SK-MEL-5 (cell line): Measurements from ENCODE around the gene CYP4F2. TPM values are rescaled to one million over a fixed set of nuclear protein-coding genes. Genes with fewer than 3 reads are reported as not detected.
"Not testable (repeated sequence)": the region's sequence is repeated elsewhere in the genome, so short reads cannot be mapped to it uniquely, and the experiment has no call there.

Experiments
- DNase-seq: peaks from one replicate; pipeline ENCODE4 v3.0.0-alpha.2; 2016; ENCODE audit warnings: low read depth, low spot score
- in situ Hi-C: cut with HindIII; loops from 2 replicates; pipeline ENCODE4 v1.10.0; 2016; ENCODE audit warnings: low sequenced_read_pairs, high pct_unique_total_duplicates, low pct_unique_long_range_greater_than_20kb
- total RNA-seq: library from RNA; depleted of rRNA; stranded (reverse); fragments of >200 nt; shearing (Covaris generic); gene quantifications from 2 replicates; pipeline ENCODE4 v1.2.3, GENCODE V29; 2014

The CYP4F2 gene
- total RNA-seq, 1 experiment from 2014 or later: not detected

GRCh38 chr19:15905026-15905425, 7.2 kb upstream of the CYP4F2 start:
- no peak for DNase-seq
- in situ Hi-C loops: no loop called here

- not testable (repeated sequence) for DNase-seq
Measured at GRCh38 chr19:15902898-15903297, 5.0 kb upstream of the CYP4F2 start.

DNA sequence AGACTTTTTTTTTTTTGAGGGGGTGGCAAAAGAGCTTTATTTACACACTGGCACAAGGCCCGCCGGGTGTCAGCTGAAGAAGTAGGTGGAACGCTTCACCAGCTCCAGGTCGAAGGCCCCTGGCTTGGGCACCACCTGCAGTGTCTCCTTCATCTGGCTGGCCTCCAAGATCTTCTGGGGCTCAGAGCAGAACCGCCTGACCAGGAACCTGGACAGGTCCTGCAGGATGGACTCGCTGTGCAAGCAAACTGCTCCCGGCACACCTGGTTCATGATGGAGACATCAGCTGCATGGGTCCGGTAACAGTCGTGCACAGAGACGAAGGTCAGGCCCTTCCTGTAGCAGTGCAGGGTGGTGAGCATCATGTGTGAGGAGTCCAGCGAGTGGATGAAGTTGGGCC, 4.4 kb upstream of the CYP4F2 start:
- in situ Hi-C loops: no loop called here
- DNase-seq: no peak

More at GRCh38 chr19:15902898-15903297, 5.0 kb upstream of the CYP4F2 start:
- in situ Hi-C loops: not testable (repeated sequence)

DNA sequence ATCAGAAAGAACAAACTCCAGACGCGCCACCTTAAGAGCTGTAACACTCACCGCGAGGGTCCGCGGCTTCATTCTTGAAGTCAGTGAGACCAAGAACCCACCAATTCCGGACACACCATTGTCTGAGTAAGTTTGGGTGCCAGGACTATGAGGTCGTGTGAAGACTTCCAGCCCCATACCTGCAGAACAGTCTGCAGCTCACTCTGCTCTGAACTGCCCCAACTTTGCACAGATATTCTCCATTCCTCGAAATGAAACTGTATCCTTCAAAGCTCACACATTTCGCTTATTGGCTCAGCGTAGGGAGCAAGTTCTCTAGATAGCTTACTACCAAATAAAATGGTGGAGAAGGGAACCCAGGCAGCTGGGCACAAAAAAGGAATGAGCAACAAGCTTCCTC, 2.6 kb upstream of the CYP4F2 start:
- in situ Hi-C loops: no loop called here
- DNase-seq: no peak

GRCh38 chr19:15900032-15900431, 2.2 kb upstream of the CYP4F2 start:
- DNase-seq, in situ Hi-C loops: not testable (repeated sequence)

DNA sequence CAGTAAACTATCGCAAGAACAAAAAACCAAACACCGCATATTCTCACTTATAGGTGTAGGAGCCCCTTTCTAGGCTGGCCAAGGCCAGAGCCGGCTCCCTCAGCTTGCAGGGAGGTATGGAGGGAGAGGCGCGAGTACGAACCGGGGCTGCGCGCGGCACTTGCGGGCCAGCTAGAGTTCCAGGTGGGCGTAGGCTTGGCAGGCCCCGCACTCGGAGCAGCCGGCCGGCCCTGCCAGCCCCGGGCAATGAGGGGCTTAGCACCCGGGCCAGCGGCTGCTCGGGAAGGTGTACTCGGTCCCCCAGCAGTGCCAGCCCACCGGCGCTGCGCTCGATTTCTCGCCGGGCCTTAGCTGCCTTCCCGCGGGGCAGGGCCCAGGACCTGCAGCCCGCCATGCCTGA, 1.7 kb upstream of the CYP4F2 start:
- in situ Hi-C loops: not testable (repeated sequence)

DNA sequence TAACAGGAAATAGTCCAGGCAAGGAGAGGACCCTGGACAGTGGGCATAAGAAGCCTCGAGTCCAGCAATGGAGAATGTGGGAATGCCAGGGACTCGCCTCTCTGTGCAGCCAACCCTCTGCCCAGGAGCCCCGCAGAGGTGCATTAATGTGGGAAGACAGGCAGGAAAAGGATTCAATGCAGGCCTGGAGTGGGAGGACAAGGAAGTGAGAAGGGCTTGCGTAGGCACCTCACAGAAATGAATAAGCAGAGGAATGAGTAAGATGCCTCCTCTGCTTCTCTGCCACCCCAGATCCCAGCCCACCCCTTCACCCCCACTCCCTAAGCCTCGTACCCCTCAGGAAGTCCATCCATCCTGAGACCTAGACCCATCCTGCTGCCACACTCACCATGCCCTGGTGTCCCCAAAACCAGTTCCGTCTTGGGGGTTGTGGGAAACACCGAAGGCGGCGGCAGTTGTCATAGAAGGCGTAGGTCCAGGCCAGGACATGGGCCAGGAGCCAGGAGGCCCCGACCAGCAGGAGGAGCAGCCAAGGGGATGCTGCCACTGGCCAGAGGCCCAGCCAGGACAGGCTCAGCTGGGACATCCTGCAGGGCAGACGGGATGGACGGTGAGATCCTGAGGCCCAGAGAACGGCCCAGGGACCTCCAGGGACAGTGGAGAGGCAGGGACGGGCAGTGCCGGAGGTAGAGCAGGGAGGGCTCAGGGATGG, 692 bp downstream of the CYP4F2 start:
- DNase-seq: no peak
- in situ Hi-C loops: no loop called here

More for the DNA sequence above, 1.7 kb upstream of the CYP4F2 start:
- DNase-seq: not testable (repeated sequence)

GRCh38 chr19:15895876-15896430, 1.9 kb downstream of the CYP4F2 start:
- DNase-seq: no peak
- in situ Hi-C loops: no loop called here

DNA sequence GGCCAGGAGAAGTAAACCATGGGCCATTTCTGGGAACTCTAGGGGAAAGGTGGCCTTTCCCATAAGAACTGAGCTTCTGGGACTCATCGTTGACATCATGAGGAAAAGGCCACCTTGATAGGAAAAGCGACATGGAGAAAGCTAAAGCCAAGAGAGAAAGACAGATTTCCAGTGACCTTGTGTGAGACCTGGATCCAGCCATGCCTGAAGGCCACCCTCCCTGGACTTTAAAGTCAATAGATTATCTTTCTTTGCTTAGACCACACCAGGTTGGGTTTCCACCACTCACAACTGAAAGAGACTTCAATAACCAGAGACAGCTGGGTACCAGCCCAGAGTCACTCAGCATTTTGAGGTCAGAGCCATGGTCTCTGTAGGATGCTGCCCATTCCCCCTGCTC, 3.5 kb downstream of the CYP4F2 start:
- in situ Hi-C loops: no loop called here
- DNase-seq: no peak

DNA sequence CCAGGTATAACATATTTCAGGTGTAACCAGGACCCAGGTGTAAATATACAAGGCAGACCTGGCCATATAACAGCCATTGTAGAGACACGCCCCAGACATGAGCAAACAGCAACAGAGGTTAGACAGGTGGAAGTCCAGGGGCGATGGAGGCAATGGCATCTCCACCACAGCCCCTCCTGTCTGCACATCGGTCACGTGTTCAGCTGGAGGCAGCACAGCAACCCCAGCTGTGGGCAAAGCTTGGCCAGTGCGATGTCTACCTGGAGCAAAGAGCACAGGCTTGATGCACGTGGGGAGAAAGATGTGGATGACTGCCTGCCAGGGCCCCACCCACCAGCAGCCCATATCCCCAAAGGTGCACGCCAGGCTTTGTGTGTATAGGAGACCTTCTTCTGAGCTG, 4.4 kb downstream of the CYP4F2 start:
- in situ Hi-C loops: no loop called here
- no peak for DNase-seq

DNA sequence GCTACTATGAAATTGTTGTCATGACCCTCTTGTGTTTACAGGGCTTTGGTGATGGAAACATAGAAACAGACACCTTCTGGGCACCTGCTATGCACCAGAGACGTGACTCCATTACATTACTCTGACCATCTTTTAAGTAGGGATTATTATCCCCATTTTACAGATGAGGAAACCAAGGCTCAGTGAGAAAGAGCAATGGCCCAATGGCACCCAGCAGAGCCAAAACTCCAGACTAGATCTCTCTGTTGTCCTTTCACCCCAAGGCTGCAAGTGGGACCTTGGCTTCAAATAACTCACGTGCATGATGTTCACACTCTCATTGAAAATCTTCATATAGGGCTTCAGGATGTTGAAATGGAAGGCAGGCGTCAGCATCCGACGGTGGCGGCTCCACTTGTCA, 5.9 kb downstream of the CYP4F2 start:
- no peak for DNase-seq
- in situ Hi-C loops: no loop called here

DNA sequence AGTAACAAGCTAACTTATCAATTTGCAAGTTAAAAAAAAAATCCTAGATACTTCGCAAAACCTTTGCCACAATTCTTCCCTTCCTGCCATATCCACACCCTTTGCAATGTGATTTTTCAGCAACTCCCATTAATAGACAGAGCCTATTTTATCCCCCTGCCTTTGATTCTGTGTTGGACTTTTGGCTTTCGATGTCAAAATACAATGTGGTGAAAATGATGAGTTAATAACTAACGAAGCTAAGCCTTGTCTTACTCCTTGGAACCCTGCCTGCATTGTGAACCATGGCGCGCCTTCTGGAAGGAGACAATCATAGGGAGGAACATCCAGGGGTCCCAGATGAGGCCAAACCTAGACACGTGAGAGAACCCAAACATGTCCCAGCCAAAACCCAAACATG, 6.4 kb downstream of the CYP4F2 start:
- DNase-seq: no peak
- in situ Hi-C loops: no loop called here

DNA sequence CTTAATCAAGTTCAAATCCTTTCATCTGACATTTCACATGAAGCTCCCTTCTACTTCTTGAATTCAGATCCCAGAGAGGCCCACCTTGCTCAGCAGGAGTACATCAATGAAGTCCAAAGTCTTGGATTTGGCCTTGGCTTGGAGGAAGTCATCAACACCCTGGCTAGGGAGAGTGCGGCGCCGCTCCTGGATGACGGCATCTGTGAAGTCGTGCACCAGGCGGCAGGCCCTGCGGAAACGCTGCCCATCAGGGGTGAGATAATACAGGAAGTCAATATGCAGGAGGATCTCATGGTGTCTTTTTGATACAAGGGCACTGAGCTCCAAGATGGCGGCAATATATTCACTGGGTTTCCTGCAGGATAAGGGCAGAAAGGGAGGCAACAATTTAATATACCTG, 8.5 kb downstream of the CYP4F2 start:
- in situ Hi-C loops, DNase-seq: not testable (repeated sequence)

DNA sequence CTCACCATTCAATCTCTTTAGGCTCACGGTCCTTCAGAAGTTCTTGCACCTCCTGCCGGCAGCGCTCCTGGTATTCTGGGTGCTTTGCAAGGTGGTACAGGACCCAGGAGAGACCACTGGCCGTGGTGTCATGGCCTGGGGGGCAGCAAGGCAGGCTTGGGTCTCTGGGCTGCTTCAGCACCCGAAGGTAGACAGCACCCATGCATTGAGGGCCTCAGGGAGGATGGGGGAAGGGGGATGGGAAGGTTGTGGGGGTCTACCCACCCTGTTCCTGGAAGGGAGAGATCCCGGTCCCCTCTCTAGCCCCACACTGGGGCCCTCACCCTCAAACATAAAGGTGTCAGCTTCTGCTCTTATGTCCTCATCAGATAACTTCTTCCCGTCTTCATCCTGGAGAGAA, 12.0 kb downstream of the CYP4F2 start:
- no peak for DNase-seq
- in situ Hi-C loops: no loop called here

- no peak for DNase-seq
- in situ Hi-C loops: no loop called here
Measured at GRCh38 chr19:15885167-15885566, 12.7 kb downstream of the CYP4F2 start.

- in situ Hi-C loops, DNase-seq: not testable (repeated sequence)
Measured at GRCh38 chr19:15883329-15883728, 14.5 kb downstream of the CYP4F2 start.

DNA sequence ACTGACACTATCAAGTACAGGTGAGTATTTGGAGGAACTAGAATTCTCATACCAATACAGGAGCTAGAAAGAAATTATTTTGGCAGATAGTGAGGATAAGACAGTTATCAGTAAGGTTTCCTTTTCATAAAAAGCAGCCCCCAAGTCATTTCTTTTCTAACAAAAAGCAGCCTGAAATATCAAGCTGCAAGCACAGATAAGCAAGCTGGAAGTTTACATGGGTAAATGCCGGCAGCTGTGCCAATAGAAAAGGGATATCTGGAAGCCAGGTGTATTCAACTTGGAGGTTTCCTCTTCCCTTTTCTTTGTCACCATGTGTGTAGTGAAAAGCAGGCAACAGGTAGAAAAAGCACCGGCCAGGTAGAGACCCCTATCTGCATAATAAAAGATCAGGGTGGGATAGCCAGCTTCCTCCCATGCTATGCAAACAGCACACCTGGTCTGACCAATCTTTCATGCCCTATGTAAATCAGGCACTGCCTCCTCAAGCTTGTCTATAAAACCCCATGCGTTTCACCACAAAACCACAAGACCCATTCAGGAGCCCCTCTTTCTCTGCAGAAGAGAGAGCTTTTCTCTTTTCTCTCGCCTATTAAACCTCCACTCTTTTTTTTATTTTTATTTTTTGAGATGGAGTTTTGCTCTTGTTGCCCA, 22.9 kb downstream of the CYP4F2 start:
- in situ Hi-C loops: no loop called here
- no peak for DNase-seq

- in situ Hi-C loops: not testable (repeated sequence)
Measured at GRCh38 chr19:15873771-15874170, 24.1 kb downstream of the CYP4F2 start.

DNA sequence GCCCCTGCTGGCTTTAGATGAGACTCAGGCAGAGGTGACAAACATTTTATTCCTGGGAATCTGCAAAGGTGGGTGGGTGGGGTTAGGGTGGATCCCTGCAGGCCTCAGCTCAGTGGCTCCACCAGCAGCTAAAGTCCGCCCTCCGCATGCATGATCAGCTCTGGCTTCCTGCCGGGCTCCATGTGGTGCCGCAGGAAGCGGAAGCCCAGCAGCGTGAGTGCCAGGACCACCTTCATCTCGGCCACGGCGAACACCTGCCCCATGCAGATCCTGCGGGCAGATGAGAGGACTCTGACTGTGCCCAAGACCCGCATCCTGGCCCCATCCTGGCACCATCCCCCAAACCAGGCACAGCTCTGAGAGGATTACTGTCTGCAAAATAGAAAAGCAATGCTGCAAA, 26.3 kb downstream of the CYP4F2 start:
- in situ Hi-C loops: no loop called here
- DNase-seq: no peak

More at GRCh38 chr19:15873771-15874170, 24.1 kb downstream of the CYP4F2 start:
- not testable (repeated sequence) for DNase-seq
